ENCODE results near the gene LYL1.

LYL1 gene

GRCh38 chr19:13110099-13110610, 7.5 kb upstream of the LYL1 start:
- DNase-seq (ENCODE audit: low read depth in 2 of 2, low spot score in 1 of 2): no peak

- DNase-seq (ENCODE audit: low read depth in 2 of 2, low spot score in 1 of 2): no peak
Observed at GRCh38 chr19:13109361-13110098, 6.9 kb upstream of the LYL1 start.

GRCh38 chr19:13104848-13105711, 2.4 kb upstream of the LYL1 start:
- no peak for DNase-seq (ENCODE audit: low read depth in 2 of 2, low spot score in 1 of 2)

- no peak for DNase-seq (ENCODE audit: low read depth in 2 of 2, low spot score in 1 of 2)
Observed at GRCh38 chr19:13104360-13104847, 1.7 kb upstream of the LYL1 start.

- DNase-seq (ENCODE audit: low read depth in 2 of 2, low spot score in 1 of 2): no peak
Observed at GRCh38 chr19:13103581-13104359, 1.1 kb upstream of the LYL1 start.

GRCh38 chr19:13102416-13102665, 317 bp downstream of the LYL1 start:
- no peak for DNase-seq (ENCODE audit: low read depth in 2 of 2, low spot score in 1 of 2)

GRCh38 chr19:13101590-13102415, 855 bp downstream of the LYL1 start:
- DNase-seq (ENCODE audit: low read depth in 2 of 2, low spot score in 1 of 2): no peak

GRCh38 chr19:13100841-13101589, 1.6 kb downstream of the LYL1 start:
- no peak for DNase-seq (ENCODE audit: low read depth in 2 of 2, low spot score in 1 of 2)

- peak; percentile 39 to 47 for DNase-seq (ENCODE audit: low read depth in 2 of 2, low spot score in 1 of 2)
Observed at GRCh38 chr19:13100031-13100588, 2.5 kb downstream of the LYL1 start.

GRCh38 chr19:13099073-13099999, 3.3 kb downstream of the LYL1 start:
- peak; percentile 40 to 59 for DNase-seq (ENCODE audit: low read depth in 2 of 2, low spot score in 1 of 2)

- DNase-seq (ENCODE audit: low read depth in 2 of 2, low spot score in 1 of 2): no peak
Observed at GRCh38 chr19:13098277-13099072, 4.2 kb downstream of the LYL1 start.

- DNase-seq (ENCODE audit: low read depth in 2 of 2, low spot score in 1 of 2): no peak
Observed at GRCh38 chr19:13097463-13098258, 5.0 kb downstream of the LYL1 start.

GRCh38 chr19:13097033-13097462, 5.6 kb downstream of the LYL1 start:
- DNase-seq (ENCODE audit: low read depth in 2 of 2, low spot score in 1 of 2): no peak

- DNase-seq (ENCODE audit: low read depth in 2 of 2, low spot score in 1 of 2): no peak
Observed at GRCh38 chr19:13095934-13096927, 6.4 kb downstream of the LYL1 start.

GRCh38 chr19:13095393-13095784, 7.3 kb downstream of the LYL1 start:
- DNase-seq (ENCODE audit: low read depth in 2 of 2, low spot score in 1 of 2): no peak

Data from stimulated activated CD8-positive, alpha-beta memory T cell treated with anti-CD3 and anti-CD28 coated beads, Interleukin-4, amount 100 ng/mL, for 4 hours (primary cell).